RWPE2 (cell line): ENCODE measurements around the gene SLC32A1.

Source experiments
- ATAC-seq: fragments of 200-7000 bp; cut with Tn5 transposase; 3 replicates; pipeline ENCODE4 v1.9.1; 2021; ENCODE audit warnings: low read depth
- DNase-seq: peaks from one replicate; pipeline ENCODE4 v3.0.0-alpha.2; 2020; ENCODE audit warnings: low spot score
- H3K27ac ChIP-seq: fragments of 450-650 bp; 2 replicates; pipeline ENCODE4 v1.5.1; 2017; ENCODE audit warnings: mild to moderate bottlenecking; ENCODE audit not compliant: poor library complexity, severe bottlenecking
- H3K27me3 ChIP-seq: fragments of 250-450 bp; sonication (Bioruptor Pico); 2 replicates; pipeline ENCODE4 v1.5.1; 2021; ENCODE audit warnings: mild to moderate bottlenecking, moderate library complexity; ENCODE audit not compliant: insufficient read depth, poor library complexity, severe bottlenecking
- H3K36me3 ChIP-seq: fragments of 250-450 bp; sonication (Bioruptor Pico); 2 replicates; pipeline ENCODE4 v1.5.1; 2020; ENCODE audit warnings: low read depth, mild to moderate bottlenecking, moderate library complexity
- H3K4me1 ChIP-seq: fragments of 250-450 bp; sonication (Bioruptor Pico); 2 replicates; pipeline ENCODE4 v1.5.1; 2021; ENCODE audit warnings: mild to moderate bottlenecking, moderate library complexity; ENCODE audit not compliant: insufficient read depth, poor library complexity, severe bottlenecking
- H3K4me3 ChIP-seq: fragments of 250-450 bp; sonication (Bioruptor Pico); 2 replicates; pipeline ENCODE4 v1.5.1; 2021; ENCODE audit warnings: mild to moderate bottlenecking, moderate library complexity; ENCODE audit not compliant: severe bottlenecking
- H3K9me3 ChIP-seq: fragments of 250-450 bp; sonication (Bioruptor Pico); 2 replicates; pipeline ENCODE4 v1.5.1; 2021; ENCODE audit warnings: mild to moderate bottlenecking, moderate library complexity; ENCODE audit not compliant: severe bottlenecking
- CTCF ChIP-seq: fragments of 450-650 bp; IDR thresholded peaks from one replicate; pipeline ENCODE4 v1.5.1; 2017; ENCODE audit warnings: mild to moderate bottlenecking, moderate library complexity; ENCODE audit not compliant: poor library complexity, severe bottlenecking

Gene SLC32A1

GRCh38 chr20:38770970-38771369 lies 46.7 kb downstream of the SLC32A1 start:
- H3K9me3 ChIP-seq: no peaks in the 10 kb centered on the region
- no peak overlapping the region for H3K4me3 ChIP-seq
- DNase-seq (peak; percentile 73), ATAC-seq (no peak)
- no peak for TF ChIP-seq CTCF
- no peak overlapping the region for H3K27ac ChIP-seq
- no peaks in the 10 kb centered on the region for H3K27me3 ChIP-seq
- peaks cover 91% of the 10 kb centered on the region for H3K36me3 ChIP-seq
- no peaks in the 10 kb centered on the region for H3K4me1 ChIP-seq

- ATAC-seq: no peak
- no peak overlapping the region for H3K4me3 ChIP-seq
- H3K4me1 ChIP-seq: no peaks in the 10 kb centered on the region
- H3K9me3 ChIP-seq: no peaks in the 10 kb centered on the region
- TF ChIP-seq CTCF: no peak
- peak; percentile 80 for DNase-seq
- H3K27me3 ChIP-seq: no peaks in the 10 kb centered on the region
- H3K27ac ChIP-seq: no peak overlapping the region
- peaks cover 85% of the 10 kb centered on the region for H3K36me3 ChIP-seq
Observed at GRCh38 chr20:38771621-38772020, 47.3 kb downstream of the SLC32A1 start.

GRCh38 chr20:38774167-38774566 lies 49.9 kb downstream of the SLC32A1 start:
- Histone ChIP-seq H3K4me1 (no peaks in the 10 kb centered on the region), H3K4me3 (no peak overlapping the region), H3K36me3 (peaks cover 63% of the 10 kb centered on the region), H3K27me3 (no peaks in the 10 kb centered on the region), H3K27ac (no peak overlapping the region), H3K9me3 (no peaks in the 10 kb centered on the region)
- TF ChIP-seq CTCF: no peak
- ATAC-seq: no peak
- no peak for DNase-seq

GRCh38 chr20:38776363-38776762 lies 52.1 kb downstream of the SLC32A1 start:
- Histone ChIP-seq H3K27me3 (no peaks in the 10 kb centered on the region), H3K36me3 (peaks cover 41% of the 10 kb centered on the region), H3K4me3 (no peak overlapping the region), H3K9me3 (no peaks in the 10 kb centered on the region), H3K4me1 (peaks cover 9% of the 10 kb centered on the region), H3K27ac (no peak overlapping the region)
- DNase-seq (no peak), ATAC-seq (no peak)
- no peak for TF ChIP-seq CTCF
